ENCODE measurements around the gene RHOA. TPM values are rescaled to one million over a fixed set of nuclear protein-coding genes. Genes with fewer than 3 reads are reported as not detected.

Gene RHOA
- total RNA-seq, 1 donor from 2014 or later = 538 TPM

DNA sequence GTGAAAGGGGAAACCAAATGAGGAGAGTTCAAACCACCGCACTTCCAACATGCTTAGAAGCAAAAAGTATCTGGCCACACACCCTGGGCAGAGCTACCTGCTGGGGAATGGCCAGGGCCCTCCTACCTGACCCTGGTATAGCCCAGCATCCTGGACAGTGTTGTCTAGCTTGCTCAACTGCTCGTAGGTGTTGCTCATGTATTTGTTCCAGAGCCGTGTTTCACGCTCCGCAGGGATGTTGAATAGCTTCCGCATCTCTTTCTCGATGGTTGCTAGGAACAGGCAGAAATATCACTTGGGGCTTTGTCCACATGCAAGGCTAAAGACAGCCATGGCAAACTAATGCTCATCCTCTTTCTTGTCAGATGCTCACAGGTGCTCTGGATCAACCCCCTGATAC lies 87.0 kb downstream of the RHOA start:
- Histone ChIP-seq H2AFZ (ENCODE audit: low read depth, low read length) (no peak overlapping the region), H3K36me3 (ENCODE audit: insufficient read depth, low read length) (peaks cover 51% of the 10 kb centered on the region), H3K9me3 (ENCODE audit: insufficient read depth, low read depth, low read length) (no peaks in the 10 kb centered on the region), H3K9ac (ENCODE audit: low read length) (no peak overlapping the region), H3K4me1 (ENCODE audit: insufficient read depth, low read length) (no peaks in the 10 kb centered on the region), H3K27me3 (ENCODE audit: insufficient read depth, low read length) (no peaks in the 10 kb centered on the region), H3K4me3 (ENCODE audit: insufficient read depth, low read depth, low read length) (no peak overlapping the region), H3K27ac (ENCODE audit: low read depth, low read length) (no peak overlapping the region), H3K4me2 (ENCODE audit: low read length) (no peak overlapping the region), H3K79me2 (ENCODE audit: insufficient read depth, low read length) (peaks cover 9% of the 10 kb centered on the region), H4K20me1 (ENCODE audit: insufficient read depth, low read length) (peaks cover 29% of the 10 kb centered on the region)
- no peak for DNase-seq (ENCODE audit: low read depth)
- H3K4me3 Mint-ChIP-seq (ENCODE audit: unreplicated experiment) = no peak overlapping the region
- FAIRE-seq = no peak
- H3K9me3 Mint-ChIP-seq (ENCODE audit: unreplicated experiment) = no peaks in the 10 kb centered on the region
- peaks cover 16% of the 10 kb centered on the region for H3K36me3 Mint-ChIP-seq (ENCODE audit: low read depth, unreplicated experiment)
- no peak overlapping the region for H3K27ac Mint-ChIP-seq (ENCODE audit: unreplicated experiment)
- no peaks in the 10 kb centered on the region for H3K4me1 Mint-ChIP-seq (ENCODE audit: low read depth, unreplicated experiment)
- no peaks in the 10 kb centered on the region for H3K27me3 Mint-ChIP-seq (ENCODE audit: low read depth, unreplicated experiment)
- no peak for TF ChIP-seq EZH2 (IDR thresholded peaks at IDR 0.05; ENCODE audit: insufficient read depth, low read length)
- TF ChIP-seq, protein P1, sequence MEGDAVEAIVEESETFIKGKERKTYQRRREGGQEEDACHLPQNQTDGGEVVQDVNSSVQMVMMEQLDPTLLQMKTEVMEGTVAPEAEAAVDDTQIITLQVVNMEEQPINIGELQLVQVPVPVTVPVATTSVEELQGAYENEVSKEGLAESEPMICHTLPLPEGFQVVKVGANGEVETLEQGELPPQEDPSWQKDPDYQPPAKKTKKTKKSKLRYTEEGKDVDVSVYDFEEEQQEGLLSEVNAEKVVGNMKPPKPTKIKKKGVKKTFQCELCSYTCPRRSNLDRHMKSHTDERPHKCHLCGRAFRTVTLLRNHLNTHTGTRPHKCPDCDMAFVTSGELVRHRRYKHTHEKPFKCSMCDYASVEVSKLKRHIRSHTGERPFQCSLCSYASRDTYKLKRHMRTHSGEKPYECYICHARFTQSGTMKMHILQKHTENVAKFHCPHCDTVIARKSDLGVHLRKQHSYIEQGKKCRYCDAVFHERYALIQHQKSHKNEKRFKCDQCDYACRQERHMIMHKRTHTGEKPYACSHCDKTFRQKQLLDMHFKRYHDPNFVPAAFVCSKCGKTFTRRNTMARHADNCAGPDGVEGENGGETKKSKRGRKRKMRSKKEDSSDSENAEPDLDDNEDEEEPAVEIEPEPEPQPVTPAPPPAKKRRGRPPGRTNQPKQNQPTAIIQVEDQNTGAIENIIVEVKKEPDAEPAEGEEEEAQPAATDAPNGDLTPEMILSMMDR (IDR thresholded peaks at IDR 0.05; ENCODE audit: insufficient read depth, low read depth, low read length) = no peak

DNA sequence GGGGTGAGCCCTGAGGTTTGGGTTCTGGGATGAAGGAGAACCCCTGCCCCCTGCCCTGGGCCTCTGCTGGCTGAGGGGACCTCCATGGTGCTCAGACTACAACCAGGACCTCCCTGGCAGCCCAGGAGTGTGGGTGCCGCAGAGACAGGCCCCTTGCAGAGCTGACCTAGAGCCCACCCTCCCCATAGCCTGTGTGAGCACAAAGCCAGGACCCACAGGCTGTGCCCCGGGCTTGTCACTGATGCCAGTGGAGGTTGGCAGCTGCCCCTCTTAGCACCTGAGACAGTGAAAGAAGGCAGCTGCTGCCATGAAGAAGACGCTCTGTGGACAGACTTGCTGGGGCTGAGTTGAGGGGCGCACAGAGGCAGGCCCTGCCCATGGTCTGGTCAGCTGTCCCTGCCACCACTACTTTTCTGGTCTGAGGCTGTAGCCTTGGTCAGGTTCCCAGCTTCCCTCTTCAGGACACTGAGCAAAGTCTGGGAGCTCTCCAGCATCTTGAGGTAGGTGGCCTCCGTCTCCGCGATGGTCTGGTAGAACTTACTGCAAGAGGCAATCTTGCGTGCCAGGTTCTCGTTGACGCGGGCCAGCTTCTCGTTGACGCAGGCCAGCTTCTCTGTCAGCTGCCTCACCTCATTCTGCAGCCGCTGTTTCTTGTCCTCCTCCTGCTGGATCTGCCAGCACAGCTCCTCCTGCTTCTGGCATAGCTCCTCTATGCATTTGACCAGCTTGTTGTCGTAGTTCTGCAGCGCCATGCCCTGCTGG lies 94.9 kb downstream of the RHOA start:
- Histone ChIP-seq H4K20me1 (ENCODE audit: insufficient read depth, low read length) (peaks cover 15% of the 10 kb centered on the region), H3K79me2 (ENCODE audit: insufficient read depth, low read length) (no peaks in the 10 kb centered on the region), H3K9ac (ENCODE audit: low read length) (no peak overlapping the region), H2AFZ (ENCODE audit: low read depth, low read length) (no peak overlapping the region), H3K9me3 (ENCODE audit: insufficient read depth, low read depth, low read length) (no peaks in the 10 kb centered on the region), H3K4me3 (ENCODE audit: insufficient read depth, low read depth, low read length) (no peak overlapping the region), H3K4me2 (ENCODE audit: low read length) (no peak overlapping the region), H3K27me3 (ENCODE audit: insufficient read depth, low read length) (no peaks in the 10 kb centered on the region), H3K27ac (ENCODE audit: low read depth, low read length) (no peak overlapping the region), H3K4me1 (ENCODE audit: insufficient read depth, low read length) (no peaks in the 10 kb centered on the region), H3K36me3 (ENCODE audit: insufficient read depth, low read length) (peaks cover 22% of the 10 kb centered on the region)
- TF ChIP-seq, protein P1 (IDR thresholded peaks at IDR 0.05; ENCODE audit: insufficient read depth, low read depth, low read length) = no peak
- no peak for TF ChIP-seq EZH2 (IDR thresholded peaks at IDR 0.05; ENCODE audit: insufficient read depth, low read length)
- peaks cover 13% of the 10 kb centered on the region for H3K36me3 Mint-ChIP-seq (ENCODE audit: low read depth, unreplicated experiment)
- H3K9me3 Mint-ChIP-seq (ENCODE audit: unreplicated experiment) = no peaks in the 10 kb centered on the region
- H3K4me3 Mint-ChIP-seq (ENCODE audit: unreplicated experiment) = no peak overlapping the region
- no peak overlapping the region for H3K27ac Mint-ChIP-seq (ENCODE audit: unreplicated experiment)
- no peak for FAIRE-seq
- no peak for DNase-seq (ENCODE audit: low read depth)
- no peaks in the 10 kb centered on the region for H3K27me3 Mint-ChIP-seq (ENCODE audit: low read depth, unreplicated experiment)
- H3K4me1 Mint-ChIP-seq (ENCODE audit: low read depth, unreplicated experiment) = peaks cover 2% of the 10 kb centered on the region

All from astrocyte (in vitro differentiated cells and primary cell).